IMR-90 (cell line): ENCODE results near the gene TRIM33. TPM values are rescaled to one million over a fixed set of nuclear protein-coding genes. Genes with fewer than 3 reads are reported as not detected.

ENCODE experiments used
- ATAC-seq: fragments of 200-7000 bp; cut with Tn5 transposase; 2 replicates; pipeline ENCODE4 v1.9.1; 2020; ENCODE audit warnings: low read depth, mild to moderate bottlenecking, moderate library complexity
- BruUV-seq: library from RNA; stranded (reverse); fragments of 400-500 nt; replicated peaks from 2 replicates; lab custom pipeline; 2021; lab: Mats Ljungman, UMichigan
- CTCF ChIA-PET: fragments of 300-600 bp; formaldehyde crosslinking; extraction: SDS; loops from one replicate; lab custom pipeline; 2021; ENCODE audit warnings: antibody characterized with exemption; lab: Yijun Ruan, JAX
- POLR2A ChIA-PET: fragments of 300-600 bp; sonication (Branson Sonifier 250); formaldehyde crosslinking; loops from one replicate; lab custom pipeline; 2022; ENCODE audit warnings: antibody characterized with exemption; ENCODE audit not compliant: unreplicated experiment; lab: Charles Lee
- DNase-seq: peaks from one replicate; pipeline ENCODE4 v3.0.0; 2013
- H2AFZ ChIP-seq: replicated peaks from 2 replicates; pipeline ENCODE3; 2013; ENCODE audit warnings: low read length, mild to moderate bottlenecking; ENCODE audit not compliant: poor library complexity
- H2AK5ac ChIP-seq: 2 replicates; pipeline ENCODE4 v1.6.1; 2013; ENCODE audit warnings: low read depth, low read length, inconsistent platforms
- H2AK9ac ChIP-seq: replicated peaks from 2 replicates; pipeline ENCODE3; 2013; ENCODE audit warnings: mild to moderate bottlenecking, low read depth, low read length, moderate library complexity; ENCODE audit not compliant: poor library complexity
- H2BK120ac ChIP-seq: 2 replicates; pipeline ENCODE4 v1.6.1; 2013; ENCODE audit warnings: low read depth, low read length, inconsistent platforms
- H2BK15ac ChIP-seq: 3 replicates; pipeline ENCODE4 v1.6.1; 2013; ENCODE audit warnings: low read depth, low read length, inconsistent platforms
- H2BK20ac ChIP-seq: 2 replicates; pipeline ENCODE4 v1.6.1; 2013; ENCODE audit warnings: low read depth, mild to moderate bottlenecking, inconsistent platforms, low read length, moderate library complexity
- H2BK5ac ChIP-seq: 2 replicates; pipeline ENCODE4 v1.6.1; 2013; ENCODE audit warnings: mild to moderate bottlenecking, low read depth, low read length, inconsistent platforms; ENCODE audit not compliant: poor library complexity, severe bottlenecking
- H3K14ac ChIP-seq: replicated peaks from 2 replicates; pipeline ENCODE4 v1.6.1; 2013; ENCODE audit warnings: low read depth, low read length, inconsistent platforms
- H3K18ac ChIP-seq: 2 replicates; pipeline ENCODE4 v1.6.1; 2013; ENCODE audit warnings: low read depth, low read length, control low read depth
- H3K23ac ChIP-seq: 2 replicates; pipeline ENCODE4 v1.6.1; 2013; ENCODE audit warnings: low read depth, low read length, inconsistent platforms
- H3K27ac ChIP-seq: 2 replicates; pipeline ENCODE4 v1.5.1; 2013; ENCODE audit warnings: mild to moderate bottlenecking, control low read depth, low read length; ENCODE audit not compliant: insufficient read depth
- H3K27me3 ChIP-seq: 2 replicates; pipeline ENCODE4 v1.6.1; 2013; ENCODE audit warnings: low read length; ENCODE audit not compliant: control insufficient read depth, insufficient read depth
- H3K36me3 ChIP-seq: 2 replicates; pipeline ENCODE4 v1.6.1; 2013; ENCODE audit warnings: low read length, mixed read lengths; ENCODE audit not compliant: control insufficient read depth, insufficient read depth
- H3K4ac ChIP-seq: 2 replicates; pipeline ENCODE4 v1.6.1; 2013; ENCODE audit warnings: low read depth, low read length, inconsistent platforms
- H3K4me1 ChIP-seq: 2 replicates; pipeline ENCODE4 v1.6.1; 2013; ENCODE audit warnings: low read length, mixed read lengths; ENCODE audit not compliant: control insufficient read depth, insufficient read depth
- H3K4me2 ChIP-seq: 2 replicates; pipeline ENCODE4 v1.6.1; 2013; ENCODE audit warnings: low read depth, mild to moderate bottlenecking, control low read depth, low read length, moderate library complexity
- H3K4me3 ChIP-seq: 2 replicates; pipeline ENCODE4 v1.5.1; 2013; ENCODE audit warnings: low read depth, mild to moderate bottlenecking, control low read depth, low read length, moderate library complexity; ENCODE audit not compliant: insufficient read depth
- H3K56ac ChIP-seq: 2 replicates; pipeline ENCODE4 v1.6.1; 2013; ENCODE audit warnings: low read length, inconsistent platforms; ENCODE audit not compliant: insufficient read depth; ENCODE audit errors: extremely low read depth
- H3K79me1 ChIP-seq, 2 experiments: 2 replicates each; pipeline ENCODE4 v1.6.1; 2013; ENCODE audit warnings: low read length in 2 of 2, inconsistent platforms in 1 of 2, low read depth in 1 of 2
- H3K9ac ChIP-seq: 2 replicates; pipeline ENCODE4 v1.6.1; 2013; ENCODE audit warnings: low read depth, low read length, control low read depth
- H3K9me1 ChIP-seq: 2 replicates; pipeline ENCODE4 v1.6.1; 2013; ENCODE audit warnings: low read length, inconsistent platforms; ENCODE audit not compliant: insufficient read depth
- H3K9me3 ChIP-seq: 2 replicates; pipeline ENCODE4 v1.6.1; 2013; ENCODE audit warnings: low read length; ENCODE audit not compliant: control insufficient read depth, insufficient read depth
- H4K20me1 ChIP-seq: 2 replicates; pipeline ENCODE4 v1.6.1; 2013; ENCODE audit warnings: low read length, inconsistent platforms; ENCODE audit not compliant: insufficient read depth
- H4K5ac ChIP-seq: 2 replicates; pipeline ENCODE4 v1.6.1; 2013; ENCODE audit warnings: mild to moderate bottlenecking, low read depth, low read length, control low read depth
- H4K8ac ChIP-seq, 2 experiments: 2 replicates each; pipeline ENCODE4 v1.6.1; 2013; ENCODE audit warnings: low read depth in 2 of 2, low read length in 2 of 2, control low read depth in 1 of 2, inconsistent platforms in 1 of 2
- H4K91ac ChIP-seq: 2 replicates; pipeline ENCODE4 v1.6.1; 2013; ENCODE audit warnings: low read depth, low read length, inconsistent platforms; ENCODE audit not compliant: insufficient read depth
- BHLHE40 ChIP-seq: fragments of 150-350 bp; IDR thresholded peaks from 2 replicates; pipeline ENCODE4 v1.6.1; 2016; ENCODE audit warnings: mild to moderate bottlenecking, low read depth, low read length
- CEBPB ChIP-seq: IDR thresholded peaks from 2 replicates; pipeline ENCODE4 v1.6.1; 2012; ENCODE audit warnings: low read depth, low read length, improper control_type of control experiment
- CHD1 ChIP-seq: IDR thresholded peaks from 2 replicates; pipeline ENCODE4 v1.6.1; 2012; ENCODE audit warnings: low read depth, low read length, improper control_type of control experiment
- CTCF ChIP-seq: conservative IDR thresholded peaks from 2 replicates; pipeline ENCODE4 v1.5.1; 2012; ENCODE audit warnings: mild to moderate bottlenecking, low read depth, low read length, improper control_type of control experiment
- ELK1 ChIP-seq: fragments of 150-350 bp; IDR thresholded peaks from 2 replicates; pipeline ENCODE4 v1.6.1; 2016; ENCODE audit warnings: low read depth, mild to moderate bottlenecking, low read length, moderate library complexity, borderline replicate concordance
- FOS ChIP-seq: fragments of 150-350 bp; IDR thresholded peaks from 2 replicates; pipeline ENCODE4 v1.6.1; 2016; ENCODE audit warnings: low read depth, low read length
- MAZ ChIP-seq: IDR thresholded peaks from 2 replicates; pipeline ENCODE4 v1.6.1; 2012; ENCODE audit warnings: low read depth, mild to moderate bottlenecking, low read length, improper control_type of control experiment, moderate library complexity, borderline replicate concordance
- MXI1 ChIP-seq: IDR thresholded peaks from 2 replicates; pipeline ENCODE4 v1.6.1; 2012; ENCODE audit warnings: low read depth, mild to moderate bottlenecking, low read length, moderate library complexity, borderline replicate concordance
- NFE2L2 ChIP-seq: fragments of 150-350 bp; IDR thresholded peaks from 2 replicates; pipeline ENCODE4 v1.6.1; 2016; ENCODE audit warnings: low read depth, mild to moderate bottlenecking, low read length
- POLR2A ChIP-seq: IDR thresholded peaks from 2 replicates; pipeline ENCODE4 v1.6.1; 2012; ENCODE audit warnings: mild to moderate bottlenecking, low read depth, low read length
- RAD21 ChIP-seq: IDR thresholded peaks from 2 replicates; pipeline ENCODE4 v1.6.1; 2012; ENCODE audit warnings: low read length, improper control_type of control experiment
- RCOR1 ChIP-seq: IDR thresholded peaks from 2 replicates; pipeline ENCODE4 v1.6.1; 2012; ENCODE audit warnings: mild to moderate bottlenecking, low read length, improper control_type of control experiment; ENCODE audit not compliant: insufficient replicate concordance
- RFX5 ChIP-seq: IDR thresholded peaks from 2 replicates; pipeline ENCODE4 v1.8.0; 2012; ENCODE audit warnings: low read depth, mild to moderate bottlenecking, low read length, moderate library complexity
- SMC3 ChIP-seq: fragments of 150-350 bp; IDR thresholded peaks from 2 replicates; pipeline ENCODE4 v1.6.1; 2016; ENCODE audit warnings: low read depth, mild to moderate bottlenecking, antibody characterized with exemption, low read length, moderate library complexity
- USF2 ChIP-seq: fragments of 150-350 bp; IDR thresholded peaks from 2 replicates; pipeline ENCODE4 v1.6.1; 2017; ENCODE audit warnings: mild to moderate bottlenecking, antibody characterized with exemption, low read length, low read depth
- WGBS, 2 experiments: methylation state at CpG; one replicate each; pipeline versions ENCODE4 v1.1.5 to v1.1.7; 2013; ENCODE audit warnings: missing lambda C conversion rate in 2 of 2; ENCODE audit not compliant: insufficient read length in 1 of 2; ENCODE audit errors: extremely low coverage in 2 of 2; 5-methylcytosine and 5-hydroxymethylcytosine counted together
- dilution Hi-C: fragments of 300-500 bp; cut with HindIII; formaldehyde crosslinking; loops from one replicate; pipeline ENCODE4 v1.14.3; 2018; ENCODE audit warnings: low sequenced_read_pairs; ENCODE audit not compliant: unreplicated experiment
- in situ Hi-C: fragments of 300-500 bp; cut with MboI; formaldehyde crosslinking; loops from 3 replicates; pipeline ENCODE4 v1.14.3; 2019; ENCODE audit warnings: low sequenced_read_pairs, inconsistent platforms, mixed read lengths
- intact Hi-C: fragments of 100-400 bp; cut with micrococcal nuclease; formaldehyde crosslinking; loops from 2 replicates; pipeline ENCODE4 v1.10.0; 2022
- polyA plus RNA-seq, 3 experiments: library from polyadenylated mRNA; depleted of rRNA; stranded (reverse); fragments of >200 nt; gene quantifications; 2 replicates each; pipeline ENCODE4 v1.2.3, GENCODE V29; 2012; ENCODE audit warnings: low replicate concordance in 1 of 3
- total RNA-seq: library from RNA; depleted of rRNA; stranded (reverse); fragments of >200 nt; gene quantifications from 2 replicates; pipeline ENCODE4 v1.2.3, GENCODE V29; 2012

TRIM33 gene
- total and polyA plus RNA-seq, 2 of the 4 experiments (the other 2 are of a cell fraction), result 9.5 to 40.1 TPM

- H3K18ac ChIP-seq, result no peak overlapping the region
- peaks cover 3% of the 10 kb centered on the region; the same call in 1 of the 2 replicates for H3K36me3 ChIP-seq
- no peak overlapping the region for H2BK120ac ChIP-seq
- peaks cover 33 to 54% of the 10 kb centered on the region in 2 experiments for H3K79me1 ChIP-seq
- no peak overlapping the region for H4K8ac ChIP-seq
- H2AK5ac ChIP-seq, result no peak overlapping the region
- no peak overlapping the region for H3K23ac ChIP-seq
- in situ Hi-C loops, result no loop called here
- H3K9me3 ChIP-seq, result no peaks in the 10 kb centered on the region
- no peak for ATAC-seq
- H3K4ac ChIP-seq, result no peak overlapping the region
- peaks cover 6% of the 10 kb centered on the region; the same call in 1 of the 2 replicates for H3K9me1 ChIP-seq
- BruUV-seq, result no TSS peak
- H3K56ac ChIP-seq, result no peak overlapping the region
- no peak overlapping the region for H3K4me3 ChIP-seq
- 93% methylated on average over 3 of the region's 14 CpGs; no CpG with 5 or more reads in 1 of the 2 experiments for WGBS, 2 experiments
- H2AK9ac ChIP-seq, result no peak overlapping the region
- no peak overlapping the region for H2BK20ac ChIP-seq
- H3K4me2 ChIP-seq, result no peak overlapping the region
- H2AFZ ChIP-seq, result no peak overlapping the region
- no peak overlapping the region for H2BK5ac ChIP-seq
- no peak for DNase-seq
- intact Hi-C loops, result loop anchor here (5.0 kb wide), 1 partner anchor 41 kb away; no protein-coding TSS in a partner anchor
- ChIA-PET POLR2A (no interaction called here), CTCF (interaction anchor here (0.7 kb wide), 1 partner anchor 45 kb away, joined by 4 read pairs; no protein-coding TSS in a partner anchor)
- peaks cover 34% of the 10 kb centered on the region for H4K20me1 ChIP-seq
- H4K91ac ChIP-seq, result no peak overlapping the region
- no peaks in the 10 kb centered on the region for H3K27me3 ChIP-seq
- H3K27ac ChIP-seq, result no peak overlapping the region
- H2BK15ac ChIP-seq, result no peak overlapping the region
- dilution Hi-C loops, result no loop called here
- no peak overlapping the region for H3K9ac ChIP-seq
- H3K4me1 ChIP-seq, result no peaks in the 10 kb centered on the region
- H3K14ac ChIP-seq, result no peak overlapping the region
- no peak overlapping the region for H4K5ac ChIP-seq
- TF ChIP-seq MAZ (no peak), CEBPB (no peak), SMC3 (no peak), MXI1 (no peak), POLR2A (no peak), RFX5 (no peak), NFE2L2 (no peak), CHD1 (no peak), BHLHE40 (no peak), FOS (no peak), CTCF (no peak), RAD21 (no peak), ELK1 (no peak), RCOR1 (no peak), USF2 (no peak)
Measured at GRCh38 chr1:114466334-114467014, 44.5 kb downstream of the TRIM33 start.
